ENCODE data around the gene HIC1. TPM values are rescaled to one million over a fixed set of nuclear protein-coding genes. Genes with fewer than 3 reads are reported as not detected.

Gene HIC1
- total RNA-seq, 2 experiments from 2014 or later = 62.1 to 64.3 TPM

- Mint-ChIP-seq H3K27me3 (peaks cover 36% of the 10 kb centered on the region), H3K27ac (no peak overlapping the region), H3K9me3 (no peaks in the 10 kb centered on the region), H3K4me1 (no peaks in the 10 kb centered on the region), H3K4me3 (no peak overlapping the region), H3K36me3 (no peaks in the 10 kb centered on the region)
- POLR2A ChIA-PET = no interaction called here
- ATAC-seq (ENCODE audit: low read depth) (no peak), DNase-seq (no peak)
Measured at GRCh38 chr17:2018716-2019510, 36.0 kb upstream of the HIC1 start.

- ATAC-seq (ENCODE audit: low read depth) = no peak
- no peaks in the 10 kb centered on the region for H3K36me3 Mint-ChIP-seq
- no peak overlapping the region for H3K27ac Mint-ChIP-seq
- H3K27me3 Mint-ChIP-seq = peaks cover 38% of the 10 kb centered on the region
- no peaks in the 10 kb centered on the region for H3K9me3 Mint-ChIP-seq
- no peak overlapping the region for H3K4me3 Mint-ChIP-seq
- POLR2A ChIA-PET = no interaction called here
- H3K4me1 Mint-ChIP-seq = no peaks in the 10 kb centered on the region
- DNase-seq = no peak
Measured at GRCh38 chr17:2019723-2020122, 35.2 kb upstream of the HIC1 start.

GRCh38 chr17:2020721-2021120 lies 34.2 kb upstream of the HIC1 start:
- H3K9me3 Mint-ChIP-seq = no peaks in the 10 kb centered on the region
- peaks cover 42% of the 10 kb centered on the region for H3K27me3 Mint-ChIP-seq
- ATAC-seq (ENCODE audit: low read depth) (no peak), DNase-seq (no peak)
- no peaks in the 10 kb centered on the region for H3K36me3 Mint-ChIP-seq
- H3K4me3 Mint-ChIP-seq = no peak overlapping the region
- POLR2A ChIA-PET = interaction anchor here (0.6 to 1.5 kb wide), 2 partner anchors 20 to 28 kb away, joined by 3 read pairs; no protein-coding TSS in a partner anchor
- no peak overlapping the region for H3K27ac Mint-ChIP-seq
- peaks cover under 1% of the 10 kb centered on the region for H3K4me1 Mint-ChIP-seq

GRCh38 chr17:2022647-2023240 lies 32.2 kb upstream of the HIC1 start:
- DNase-seq = no peak
- Mint-ChIP-seq H3K27ac (no peak overlapping the region), H3K27me3 (peaks cover 61% of the 10 kb centered on the region), H3K9me3 (no peaks in the 10 kb centered on the region), H3K4me1 (peaks cover 2% of the 10 kb centered on the region), H3K36me3 (no peaks in the 10 kb centered on the region), H3K4me3 (no peak overlapping the region)
- POLR2A ChIA-PET = no interaction called here
- ATAC-seq (ENCODE audit: low read depth) = no peak

- Mint-ChIP-seq H3K9me3 (no peaks in the 10 kb centered on the region), H3K27me3 (peaks cover 64% of the 10 kb centered on the region), H3K4me1 (peaks cover 2% of the 10 kb centered on the region), H3K27ac (no peak overlapping the region), H3K36me3 (no peaks in the 10 kb centered on the region), H3K4me3 (no peak overlapping the region)
- POLR2A ChIA-PET = interaction anchor here (0.7 kb wide), 1 partner anchor 36 kb away, joined by 3 read pairs; no protein-coding TSS in a partner anchor
- no peak for DNase-seq
- ATAC-seq (ENCODE audit: low read depth) = no peak
Measured at GRCh38 chr17:2023256-2023655, 31.6 kb upstream of the HIC1 start.

- ATAC-seq (ENCODE audit: low read depth) (no peak), DNase-seq (no peak)
- no peaks in the 10 kb centered on the region for H3K36me3 Mint-ChIP-seq
- peak overlapping the region; percentile 58 for H3K4me3 Mint-ChIP-seq
- no peak overlapping the region for H3K27ac Mint-ChIP-seq
- peaks cover 2% of the 10 kb centered on the region for H3K4me1 Mint-ChIP-seq
- peaks cover 68% of the 10 kb centered on the region for H3K27me3 Mint-ChIP-seq
- POLR2A ChIA-PET = interaction anchor here (0.7 to 1.2 kb wide), 2 partner anchors 12 to 37 kb away, joined by 3 read pairs; no protein-coding TSS in a partner anchor
- no peaks in the 10 kb centered on the region for H3K9me3 Mint-ChIP-seq
Measured at GRCh38 chr17:2023692-2024571, 31.0 kb upstream of the HIC1 start.

GRCh38 chr17:2024572-2025219 lies 30.2 kb upstream of the HIC1 start:
- Mint-ChIP-seq H3K4me1 (peaks cover 4% of the 10 kb centered on the region), H3K27ac (no peak overlapping the region), H3K9me3 (no peaks in the 10 kb centered on the region), H3K36me3 (no peaks in the 10 kb centered on the region), H3K27me3 (peaks cover 65% of the 10 kb centered on the region), H3K4me3 (peak overlapping the region; percentile 47)
- POLR2A ChIA-PET = interaction anchor here (1.2 kb wide), 2 partner anchors 13 to 24 kb away, joined by 3 read pairs; no protein-coding TSS in a partner anchor
- DNase-seq (no peak), ATAC-seq (ENCODE audit: low read depth) (peak; percentile 13)

GRCh38 chr17:2025220-2025621 lies 29.7 kb upstream of the HIC1 start, which contains the start of gene RTN4RL1:
Gene RTN4RL1 (minus strand): TSS chr17:2025334. CDS start chr17:2024865, 469 bp downstream.
- Mint-ChIP-seq H3K9me3 (no peaks in the 10 kb centered on the region), H3K4me1 (peaks cover 5% of the 10 kb centered on the region), H3K36me3 (no peaks in the 10 kb centered on the region), H3K27me3 (peaks cover 60% of the 10 kb centered on the region), H3K27ac (no peak within 1 kb of the TSS), H3K4me3 (peak within 1 kb of the TSS; percentile 79)
- peak; percentile 39 for ATAC-seq (ENCODE audit: low read depth)
- peak; percentile 74 for DNase-seq
- POLR2A ChIA-PET = interaction anchor here (0.6 to 1.2 kb wide), 3 partner anchors 24 to 260 kb away, joined by 3 to 5 read pairs (median 4); no protein-coding TSS in a partner anchor

GRCh38 chr17:2025622-2026309 lies 29.1 kb upstream of the HIC1 start:
- ATAC-seq (ENCODE audit: low read depth) = peak; percentile 1
- no peaks in the 10 kb centered on the region for H3K36me3 Mint-ChIP-seq
- H3K4me1 Mint-ChIP-seq = peaks cover 5% of the 10 kb centered on the region
- POLR2A ChIA-PET = interaction anchor here (0.6 to 1.2 kb wide), 3 partner anchors 25 to 260 kb away, joined by 3 to 5 read pairs (median 4); no protein-coding TSS in a partner anchor
- no peaks in the 10 kb centered on the region for H3K9me3 Mint-ChIP-seq
- no peak overlapping the region for H3K27ac Mint-ChIP-seq
- H3K4me3 Mint-ChIP-seq = peak overlapping the region; percentile 79
- DNase-seq = peak; percentile 59
- H3K27me3 Mint-ChIP-seq = peaks cover 57% of the 10 kb centered on the region

- peaks cover 46% of the 10 kb centered on the region for H3K27me3 Mint-ChIP-seq
- no peak for DNase-seq
- no peaks in the 10 kb centered on the region for H3K36me3 Mint-ChIP-seq
- H3K9me3 Mint-ChIP-seq = no peaks in the 10 kb centered on the region
- POLR2A ChIA-PET = interaction anchor here (1.0 kb wide), 1 partner anchor 119 kb away, joined by 3 read pairs; no protein-coding TSS in a partner anchor
- H3K27ac Mint-ChIP-seq = no peak overlapping the region
- peaks cover 8% of the 10 kb centered on the region for H3K4me1 Mint-ChIP-seq
- no peak overlapping the region for H3K4me3 Mint-ChIP-seq
- no peak for ATAC-seq (ENCODE audit: low read depth)
Measured at GRCh38 chr17:2027528-2028233, 27.2 kb upstream of the HIC1 start.

GRCh38 chr17:2028234-2028614 lies 26.7 kb upstream of the HIC1 start:
- no peak for ATAC-seq (ENCODE audit: low read depth)
- no peak for DNase-seq
- Mint-ChIP-seq H3K4me3 (no peak overlapping the region), H3K9me3 (no peaks in the 10 kb centered on the region), H3K4me1 (peaks cover 8% of the 10 kb centered on the region), H3K27ac (no peak overlapping the region), H3K27me3 (peaks cover 41% of the 10 kb centered on the region), H3K36me3 (no peaks in the 10 kb centered on the region)
- POLR2A ChIA-PET = no interaction called here

GRCh38 chr17:2028737-2029136 lies 26.2 kb upstream of the HIC1 start:
- Mint-ChIP-seq H3K4me3 (no peak overlapping the region), H3K36me3 (no peaks in the 10 kb centered on the region), H3K9me3 (no peaks in the 10 kb centered on the region), H3K27me3 (peaks cover 38% of the 10 kb centered on the region), H3K27ac (no peak overlapping the region), H3K4me1 (peaks cover 8% of the 10 kb centered on the region)
- POLR2A ChIA-PET = no interaction called here
- no peak for DNase-seq
- ATAC-seq (ENCODE audit: low read depth) = no peak

Data from activated naive CD8-positive, alpha-beta T cell treated with anti-CD3 and anti-CD28 coated beads, Interleukin-2, amount 10 ng/mL, durations not matched to agents 7 days and 5 days (primary cell).